GM23338 (cell line): Measurements from ENCODE around the gene SLC25A34.

ENCODE experiments used
- CREB1 ChIP-seq: fragments of 250-450 bp; sonication (Bioruptor Pico); IDR thresholded peaks from 2 replicates; pipeline ENCODE4 v1.5.0; 2020; ENCODE audit warnings: low read depth, mild to moderate bottlenecking, moderate library complexity
- CTCF ChIP-seq, 2 experiments: fragments of 200-600 bp in 1 of 2; sonication (generic) in 1 of 2; conservative IDR thresholded peaks; 2 replicates each; pipeline versions ENCODE4 v1.5.1 to v1.6.1; 2016 to 2017; ENCODE audit warnings: antibody characterized with exemption in 2 of 2, low read depth in 2 of 2, mild to moderate bottlenecking in 2 of 2, moderate library complexity in 1 of 2
- ETS1 ChIP-seq: IDR thresholded peaks from 2 replicates; pipeline ENCODE4 v1.6.1; 2016; ENCODE audit warnings: antibody characterized with exemption
- EZH2 ChIP-seq: fragments of 200-600 bp; sonication (generic); IDR thresholded peaks from one replicate; pipeline ENCODE4 v1.8.0; 2017; ENCODE audit warnings: antibody characterized with exemption, mild to moderate bottlenecking, low read depth; ENCODE audit not compliant: unreplicated experiment
- EZH2phosphoT487 ChIP-seq: fragments of 200-600 bp; sonication (generic); IDR thresholded peaks from one replicate; pipeline ENCODE4 v1.8.1; 2018; ENCODE audit warnings: antibody characterized with exemption; ENCODE audit not compliant: unreplicated experiment
- JUNB ChIP-seq: IDR thresholded peaks from one replicate; pipeline ENCODE4 v1.6.1; 2016; ENCODE audit warnings: antibody characterized with exemption; ENCODE audit not compliant: unreplicated experiment
- NANOG ChIP-seq: IDR thresholded peaks from 2 replicates; pipeline ENCODE4 v1.6.1; 2016; ENCODE audit warnings: antibody characterized with exemption, borderline replicate concordance
- POLR2AphosphoS5 ChIP-seq: IDR thresholded peaks from 2 replicates; pipeline ENCODE4 v1.6.1; 2016; ENCODE audit warnings: antibody characterized with exemption, low read depth
- STAT1 ChIP-seq: IDR thresholded peaks from one replicate; pipeline ENCODE4 v1.6.1; 2016; ENCODE audit warnings: antibody characterized with exemption; ENCODE audit not compliant: unreplicated experiment
- ZNF331 ChIP-seq: fragments of 250-450 bp; sonication (Bioruptor Pico); IDR thresholded peaks from 2 replicates; pipeline ENCODE4 v1.5.0; 2020; ENCODE audit warnings: low read depth, mild to moderate bottlenecking, moderate library complexity
- TF ChIP-seq, protein P1 (sequence below): IDR thresholded peaks from one replicate; pipeline ENCODE4 v1.6.1; 2018; ENCODE audit warnings: antibody characterized with exemption; ENCODE audit not compliant: unreplicated experiment

GRCh38 chr1:15728937-15729657 lies 7.0 kb upstream of the SLC25A34 start:
- TF ChIP-seq CTCF (conservative IDR thresholded peaks at IDR 0.05; ENCODE audit: low read depth in 2 of 2) = no peak
- no peak for TF ChIP-seq EZH2
- no peak for TF ChIP-seq POLR2AphosphoS5
- no peak for TF ChIP-seq EZH2phosphoT487
- TF ChIP-seq NANOG = no peak
- no peak for TF ChIP-seq ETS1
- TF ChIP-seq CREB1 (CRISPR knock-in tag) = no peak
- TF ChIP-seq, protein P1, sequence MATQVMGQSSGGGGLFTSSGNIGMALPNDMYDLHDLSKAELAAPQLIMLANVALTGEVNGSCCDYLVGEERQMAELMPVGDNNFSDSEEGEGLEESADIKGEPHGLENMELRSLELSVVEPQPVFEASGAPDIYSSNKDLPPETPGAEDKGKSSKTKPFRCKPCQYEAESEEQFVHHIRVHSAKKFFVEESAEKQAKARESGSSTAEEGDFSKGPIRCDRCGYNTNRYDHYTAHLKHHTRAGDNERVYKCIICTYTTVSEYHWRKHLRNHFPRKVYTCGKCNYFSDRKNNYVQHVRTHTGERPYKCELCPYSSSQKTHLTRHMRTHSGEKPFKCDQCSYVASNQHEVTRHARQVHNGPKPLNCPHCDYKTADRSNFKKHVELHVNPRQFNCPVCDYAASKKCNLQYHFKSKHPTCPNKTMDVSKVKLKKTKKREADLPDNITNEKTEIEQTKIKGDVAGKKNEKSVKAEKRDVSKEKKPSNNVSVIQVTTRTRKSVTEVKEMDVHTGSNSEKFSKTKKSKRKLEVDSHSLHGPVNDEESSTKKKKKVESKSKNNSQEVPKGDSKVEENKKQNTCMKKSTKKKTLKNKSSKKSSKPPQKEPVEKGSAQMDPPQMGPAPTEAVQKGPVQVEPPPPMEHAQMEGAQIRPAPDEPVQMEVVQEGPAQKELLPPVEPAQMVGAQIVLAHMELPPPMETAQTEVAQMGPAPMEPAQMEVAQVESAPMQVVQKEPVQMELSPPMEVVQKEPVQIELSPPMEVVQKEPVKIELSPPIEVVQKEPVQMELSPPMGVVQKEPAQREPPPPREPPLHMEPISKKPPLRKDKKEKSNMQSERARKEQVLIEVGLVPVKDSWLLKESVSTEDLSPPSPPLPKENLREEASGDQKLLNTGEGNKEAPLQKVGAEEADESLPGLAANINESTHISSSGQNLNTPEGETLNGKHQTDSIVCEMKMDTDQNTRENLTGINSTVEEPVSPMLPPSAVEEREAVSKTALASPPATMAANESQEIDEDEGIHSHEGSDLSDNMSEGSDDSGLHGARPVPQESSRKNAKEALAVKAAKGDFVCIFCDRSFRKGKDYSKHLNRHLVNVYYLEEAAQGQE = no peak
- TF ChIP-seq STAT1 = no peak
- TF ChIP-seq ZNF331 (CRISPR knock-in tag) = no peak
- no peak for TF ChIP-seq JUNB
